HCT116 (cell line): ENCODE measurements around the gene DCAF15. TPM values are rescaled to one million over a fixed set of nuclear protein-coding genes. Genes with fewer than 3 reads are reported as not detected.

ENCODE experiments used
- ATAC-seq: fragments of 200-7000 bp; cut with Tn5 transposase; 2 replicates; pipeline ENCODE4 v1.9.1; 2020; ENCODE audit warnings: mild to moderate bottlenecking, moderate library complexity
- BruUV-seq: library from RNA; stranded (reverse); fragments of 400-500 nt; replicated peaks from 2 replicates; lab custom pipeline; 2021; lab: Mats Ljungman, UMichigan
- CTCF ChIA-PET: fragments of 300-600 bp; sonication (Branson Sonifier 250); formaldehyde crosslinking; loops from one replicate; lab custom pipeline; 2021; ENCODE audit warnings: antibody characterized with exemption; lab: Charles Lee
- POLR2A ChIA-PET: fragments of 300-600, 350-600 bp; sonication (Branson Sonifier 250); formaldehyde crosslinking; loops from one replicate; lab custom pipeline; 2021; ENCODE audit warnings: antibody characterized with exemption; lab: Charles Lee
- RAD21 ChIA-PET, 2 experiments: fragments of 300-600 bp; sonication (Branson Sonifier 250); formaldehyde crosslinking; loops; one replicate each; lab custom pipeline; 2023; ENCODE audit warnings: low total read pairs in 2 of 2; ENCODE audit not compliant: uncharacterized antibody in 2 of 2, unreplicated experiment in 2 of 2, low non-redundant PET in 1 of 2; lab: Charles Lee
- DNase-seq: peaks from one replicate; pipeline ENCODE4 v3.0.0-alpha.2; 2010; ENCODE audit warnings: low read depth, low spot score
- H2AFZ ChIP-seq: fragments of 200-600 bp; shearing (Covaris generic), sonication (generic); 2 replicates; pipeline ENCODE4 v1.6.1; 2017; ENCODE audit warnings: low read depth, mixed run types, mixed read lengths, antibody characterized with exemption, low read length; ENCODE audit not compliant: poor library complexity, severe bottlenecking
- H3K27ac ChIP-seq: 2 replicates; pipeline ENCODE4 v1.5.1; 2012; ENCODE audit warnings: low read depth, low read length
- H3K27me3 ChIP-seq: fragments of 200-600 bp; sonication (generic); 2 replicates; pipeline ENCODE4 v1.6.1; 2016; ENCODE audit warnings: mixed run types, low read length, mixed read lengths; ENCODE audit not compliant: insufficient read depth
- H3K36me3 ChIP-seq, 2 experiments: fragments of 200-500 bp in 1 of 2; fragments of 200-600 bp in 1 of 2; sonication (Bioruptor generic) in 1 of 2; sonication (generic) in 1 of 2; 2 replicates each; pipeline versions ENCODE4 v1.5.1 to v1.6.1; 2014 to 2016; ENCODE audit warnings: low read length in 2 of 2, inconsistent platforms in 1 of 2, mixed read lengths in 1 of 2, mixed run types in 1 of 2; ENCODE audit not compliant: insufficient read depth in 2 of 2, control insufficient read depth in 1 of 2
- H3K4me1 ChIP-seq, 2 experiments: fragments of 200-600 bp in 1 of 2; sonication (generic) in 1 of 2; 2 replicates each; pipeline versions ENCODE4 v1.5.1 to v1.6.1; 2012 to 2017; ENCODE audit warnings: low read length in 2 of 2, inconsistent platforms in 1 of 2, mild to moderate bottlenecking in 1 of 2, mixed read lengths in 1 of 2, mixed run types in 1 of 2, moderate library complexity in 1 of 2; ENCODE audit not compliant: insufficient read depth in 2 of 2, control insufficient read depth in 1 of 2
- H3K4me2 ChIP-seq: fragments of 200-600 bp; sonication (generic); 2 replicates; pipeline ENCODE4 v1.6.1; 2017; ENCODE audit warnings: mixed run types, low read length, mixed read lengths
- H3K4me3 ChIP-seq, 2 experiments: fragments of 200-600 bp in 1 of 2; sonication (generic) in 1 of 2; replicated peaks in 1 of 2; 2 replicates each; pipeline ENCODE4 v1.5.1; 2011 to 2016; ENCODE audit warnings: low read length in 2 of 2, control low read depth in 1 of 2, low read depth in 1 of 2, mild to moderate bottlenecking in 1 of 2, mixed read lengths in 1 of 2, mixed run types in 1 of 2
- H3K79me2 ChIP-seq: fragments of 200-600 bp; sonication (generic); 2 replicates; pipeline ENCODE4 v1.6.1; 2017; ENCODE audit warnings: mild to moderate bottlenecking, mixed run types, low read length, moderate library complexity, mixed read lengths; ENCODE audit not compliant: insufficient read depth
- H3K9ac ChIP-seq: fragments of 200-600 bp; sonication (generic); 2 replicates; pipeline ENCODE4 v1.6.1; 2016; ENCODE audit warnings: low read length, mixed read lengths
- H3K9me2 ChIP-seq: fragments of 200-600 bp; sonication (generic), shearing (Covaris generic); 2 replicates; pipeline ENCODE4 v1.6.1; 2017; ENCODE audit warnings: mixed run types, mild to moderate bottlenecking, moderate library complexity; ENCODE audit not compliant: insufficient read depth
- H3K9me3 ChIP-seq, 2 experiments: fragments of 200-500 bp in 1 of 2; fragments of 200-600 bp in 1 of 2; sonication (Bioruptor generic) in 1 of 2; sonication (generic) in 1 of 2; 2 replicates each; pipeline ENCODE4 v1.6.1; 2014 to 2017; ENCODE audit warnings: low read length in 2 of 2, mixed read lengths in 2 of 2, inconsistent platforms in 1 of 2, low read depth in 1 of 2, mild to moderate bottlenecking in 1 of 2, mixed run types in 1 of 2, moderate library complexity in 1 of 2; ENCODE audit not compliant: control insufficient read depth in 1 of 2, insufficient read depth in 1 of 2
- H4K20me1 ChIP-seq: fragments of 200-600 bp; sonication (generic), shearing (Covaris generic); 2 replicates; pipeline ENCODE4 v1.6.1; 2017; ENCODE audit warnings: mixed run types, mild to moderate bottlenecking, moderate library complexity; ENCODE audit not compliant: insufficient read depth
- CBX3 ChIP-seq: IDR thresholded peaks from 2 replicates; pipeline ENCODE4 v1.6.1; 2012; ENCODE audit warnings: low read depth
- EZH2 ChIP-seq: fragments of 200-600 bp; sonication (generic); IDR thresholded peaks from 2 replicates; pipeline ENCODE4 v1.6.1; 2017; ENCODE audit warnings: antibody characterized with exemption, mixed run types
- FOSL1 ChIP-seq: IDR thresholded peaks from 2 replicates; pipeline ENCODE4 v1.6.1; 2012; ENCODE audit warnings: low read depth
- RAD21 ChIP-seq: IDR thresholded peaks from 2 replicates; pipeline ENCODE4 v1.6.1; 2012; ENCODE audit warnings: low read depth, mild to moderate bottlenecking
- REST ChIP-seq: IDR thresholded peaks from 2 replicates; pipeline ENCODE4 v1.6.1; 2012; ENCODE audit warnings: low read depth
- ZFX ChIP-seq: fragments of 450-650 bp; IDR thresholded peaks from 2 replicates; pipeline ENCODE4 v1.6.1; 2017
- ZNF274 ChIP-seq: fragments of 200-500 bp; sonication (Bioruptor generic); IDR thresholded peaks from 2 replicates; pipeline ENCODE4 v1.6.1; 2014; ENCODE audit warnings: mild to moderate bottlenecking, low read depth, low read length, inconsistent platforms
- intact Hi-C: fragments of 100-400 bp; cut with micrococcal nuclease; formaldehyde crosslinking; loops from 2 replicates; pipeline ENCODE4 v1.10.0; 2022
- total RNA-seq: library from RNA; stranded (reverse); gene quantifications from one replicate; pipeline ENCODE4 v1.2.1, GENCODE V29; 2021; ENCODE audit not compliant: unreplicated experiment
- TF ChIP-seq, protein P1 (sequence below): IDR thresholded peaks from 2 replicates; pipeline ENCODE4 v1.6.1; 2012
- TF ChIP-seq, protein P2 (sequence below): IDR thresholded peaks from 2 replicates; pipeline ENCODE4 v1.6.1; 2012
- TF ChIP-seq, protein P3 (sequence below): IDR thresholded peaks from 2 replicates; pipeline ENCODE4 v1.6.1; 2011; ENCODE audit warnings: mild to moderate bottlenecking, low read length, moderate library complexity; ENCODE audit not compliant: insufficient replicate concordance; ENCODE audit errors: extremely low read depth

DCAF15 gene
- total RNA-seq, 1 experiment from 2014 or later = 46.2 TPM

DNA sequence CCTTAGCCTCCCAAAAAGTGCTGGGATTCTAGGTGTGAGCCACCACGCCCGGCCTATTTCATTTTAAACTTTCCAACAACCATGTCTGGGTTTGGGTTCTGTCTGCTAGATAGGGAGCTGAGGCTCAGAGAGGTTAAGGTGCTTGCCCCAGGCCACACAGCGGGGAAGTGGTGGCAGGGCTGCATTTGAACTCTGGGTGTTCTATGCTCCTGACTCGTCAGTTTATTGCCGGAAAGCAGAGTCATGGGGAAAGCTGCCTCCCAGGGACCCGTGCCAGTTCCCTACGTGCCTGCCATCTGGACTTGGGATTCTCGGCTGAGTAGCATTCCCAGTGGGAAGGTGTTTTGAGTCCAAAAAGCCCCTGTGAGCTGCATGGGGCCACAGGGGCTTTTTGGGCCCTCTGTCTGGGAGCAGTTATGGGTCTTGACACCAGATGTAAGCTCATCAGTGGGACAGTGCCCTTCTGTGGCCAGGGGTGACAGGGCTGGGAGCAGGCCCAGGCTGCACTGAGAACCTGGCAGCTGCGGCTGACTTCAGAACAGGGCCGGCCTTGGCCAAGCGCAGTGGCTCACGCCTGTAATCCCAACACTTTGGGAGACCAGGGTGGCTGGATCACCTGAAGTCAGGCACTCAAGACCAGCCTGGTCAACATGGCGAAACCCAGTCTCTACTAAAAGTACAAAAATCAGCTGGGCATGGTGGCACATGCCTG lies 42.9 kb downstream of the DCAF15 start:
- no peak overlapping the region for H3K9ac ChIP-seq
- no peak overlapping the region for H2AFZ ChIP-seq
- H3K27ac ChIP-seq = no peak overlapping the region
- intact Hi-C loops = no loop called here
- H4K20me1 ChIP-seq = no peaks in the 10 kb centered on the region
- no peaks in the 10 kb centered on the region for H3K27me3 ChIP-seq
- CTCF ChIA-PET = no interaction called here
- H3K9me3 ChIP-seq = peaks cover 6 to 7% of the 10 kb centered on the region in 2 experiments; a peak in 2 of 4 replicates
- peaks cover 4 to 16% of the 10 kb centered on the region in 2 experiments; a peak in 1 of 4 replicates for H3K36me3 ChIP-seq
- H3K4me1 ChIP-seq = no peaks in the 10 kb centered on the region
- RAD21 ChIA-PET = no interaction called here
- TF ChIP-seq, protein P1, sequence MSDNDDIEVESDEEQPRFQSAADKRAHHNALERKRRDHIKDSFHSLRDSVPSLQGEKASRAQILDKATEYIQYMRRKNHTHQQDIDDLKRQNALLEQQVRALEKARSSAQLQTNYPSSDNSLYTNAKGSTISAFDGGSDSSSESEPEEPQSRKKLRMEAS = no peak
- TF ChIP-seq FOSL1 (no peak), ZNF274 (no peak), RAD21 (no peak), CBX3 (no peak), REST (no peak), EZH2 (no peak), ZFX (no peak)
- TF ChIP-seq, protein P2, sequence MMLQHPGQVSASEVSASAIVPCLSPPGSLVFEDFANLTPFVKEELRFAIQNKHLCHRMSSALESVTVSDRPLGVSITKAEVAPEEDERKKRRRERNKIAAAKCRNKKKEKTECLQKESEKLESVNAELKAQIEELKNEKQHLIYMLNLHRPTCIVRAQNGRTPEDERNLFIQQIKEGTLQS = no peak
- TF ChIP-seq, protein P3, sequence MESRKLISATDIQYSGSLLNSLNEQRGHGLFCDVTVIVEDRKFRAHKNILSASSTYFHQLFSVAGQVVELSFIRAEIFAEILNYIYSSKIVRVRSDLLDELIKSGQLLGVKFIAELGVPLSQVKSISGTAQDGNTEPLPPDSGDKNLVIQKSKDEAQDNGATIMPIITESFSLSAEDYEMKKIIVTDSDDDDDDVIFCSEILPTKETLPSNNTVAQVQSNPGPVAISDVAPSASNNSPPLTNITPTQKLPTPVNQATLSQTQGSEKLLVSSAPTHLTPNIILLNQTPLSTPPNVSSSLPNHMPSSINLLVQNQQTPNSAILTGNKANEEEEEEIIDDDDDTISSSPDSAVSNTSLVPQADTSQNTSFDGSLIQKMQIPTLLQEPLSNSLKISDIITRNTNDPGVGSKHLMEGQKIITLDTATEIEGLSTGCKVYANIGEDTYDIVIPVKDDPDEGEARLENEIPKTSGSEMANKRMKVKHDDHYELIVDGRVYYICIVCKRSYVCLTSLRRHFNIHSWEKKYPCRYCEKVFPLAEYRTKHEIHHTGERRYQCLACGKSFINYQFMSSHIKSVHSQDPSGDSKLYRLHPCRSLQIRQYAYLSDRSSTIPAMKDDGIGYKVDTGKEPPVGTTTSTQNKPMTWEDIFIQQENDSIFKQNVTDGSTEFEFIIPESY = no peak
- no TSS peak for BruUV-seq
- H3K4me2 ChIP-seq = no peak overlapping the region
- H3K4me3 ChIP-seq = no peak overlapping the region
- POLR2A ChIA-PET = no interaction called here
- H3K9me2 ChIP-seq = no peaks in the 10 kb centered on the region
- ATAC-seq = no peak
- 0 out of 2 replicates have a peak, but pooled peaks cover 3% of the 10 kb centered on the region for H3K79me2 ChIP-seq
- DNase-seq = no peak
